Activated CD8-positive, alpha-beta memory T cell treated with anti-CD3 and anti-CD28 coated beads for 4 hours (primary cell): ENCODE results near the gene CLEC18B.
A peak's percentile ranks its signal among the peaks of the same experiment; 100 is the strongest.
"Not testable (repeated sequence)": the region's sequence is repeated elsewhere in the genome, so short reads cannot be mapped to it uniquely, and the experiment has no call there.

Experiments
- DNase-seq, 2 donors: peaks; one replicate each; pipeline ENCODE4 v3.0.0-alpha.2; 2020; ENCODE audit warnings: low read depth in 2 of 2

Gene CLEC18B

GRCh38 chr16:74443624-74444346, 22.5 kb upstream of the CLEC18B start:
- not testable (repeated sequence) for DNase-seq

- no peak for DNase-seq
Observed at GRCh38 chr16:74439685-74440084, 18.4 kb upstream of the CLEC18B start.

- DNase-seq = no peak
Observed at GRCh38 chr16:74438492-74438979, 17.3 kb upstream of the CLEC18B start.

- no peak for DNase-seq
Observed at GRCh38 chr16:74431516-74431915, 10.2 kb upstream of the CLEC18B start.

- DNase-seq = peak in 1 of 2 donors; percentile 23
Observed at GRCh38 chr16:74430036-74430712, 8.9 kb upstream of the CLEC18B start.

GRCh38 chr16:74428493-74428892, 7.2 kb upstream of the CLEC18B start:
- not testable (repeated sequence) for DNase-seq

- DNase-seq = not testable (repeated sequence)
Observed at GRCh38 chr16:74425751-74426150, 4.5 kb upstream of the CLEC18B start.

GRCh38 chr16:74423721-74424120, 2.4 kb upstream of the CLEC18B start:
- not testable (repeated sequence) for DNase-seq

GRCh38 chr16:74422086-74422485, 808 bp upstream of the CLEC18B start:
- DNase-seq = not testable (repeated sequence)

GRCh38 chr16:74421482-74421785, 156 bp upstream of the CLEC18B start:
- DNase-seq = not testable (repeated sequence)

GRCh38 chr16:74419811-74420210, 1.5 kb downstream of the CLEC18B start:
- DNase-seq = not testable (repeated sequence)

GRCh38 chr16:74417897-74418296, 3.4 kb downstream of the CLEC18B start:
- DNase-seq = not testable (repeated sequence)

GRCh38 chr16:74413920-74414319, 7.4 kb downstream of the CLEC18B start:
- DNase-seq = not testable (repeated sequence)

- DNase-seq = not testable (repeated sequence)
Observed at GRCh38 chr16:74413485-74413884, 7.8 kb downstream of the CLEC18B start.

GRCh38 chr16:74412775-74413390, 8.4 kb downstream of the CLEC18B start:
- not testable (repeated sequence) for DNase-seq

- not testable (repeated sequence) for DNase-seq
Observed at GRCh38 chr16:74412138-74412774, 9.0 kb downstream of the CLEC18B start.

GRCh38 chr16:74410981-74411380, 10.3 kb downstream of the CLEC18B start:
- DNase-seq = not testable (repeated sequence)

GRCh38 chr16:74410057-74410957, 11.0 kb downstream of the CLEC18B start:
- DNase-seq = not testable (repeated sequence)

GRCh38 chr16:74409185-74409981, 11.9 kb downstream of the CLEC18B start:
- DNase-seq = not testable (repeated sequence)

- not testable (repeated sequence) for DNase-seq
Observed at GRCh38 chr16:74407362-74407705, 13.9 kb downstream of the CLEC18B start.
